MM.1S (cell line): ENCODE measurements around the gene AKAP8.

Experiments used
- CTCF ChIP-seq: fragments of 300-600 bp; sonication (generic); IDR thresholded peaks from 2 replicates; pipeline ENCODE4 v1.5.1; 2016; ENCODE audit warnings: antibody characterized with exemption, low read length, mixed read lengths
- EZH2 ChIP-seq: fragments of 300-600 bp; sonication (generic); optimal IDR thresholded peaks from 2 replicates; pipeline ENCODE3; 2017; ENCODE audit warnings: low read depth, mild to moderate bottlenecking, antibody characterized with exemption, low read length, mixed read lengths
- EZH2phosphoT487 ChIP-seq: fragments of 300-600 bp; sonication (generic); IDR thresholded peaks from 2 replicates; pipeline ENCODE4 v1.6.1; 2018; ENCODE audit warnings: antibody characterized with exemption, low read length

- no peak for TF ChIP-seq CTCF
- TF ChIP-seq EZH2, result no peak
- no peak for TF ChIP-seq EZH2phosphoT487
Observed at GRCh38 chr19:15371786-15372380, 7.7 kb downstream of the AKAP8 start.
